HepG2 (cell line): ENCODE measurements around the gene VARS1. TPM values are rescaled to one million over a fixed set of nuclear protein-coding genes. Genes with fewer than 3 reads are reported as not detected.

Experiments
- AGO2 ChIP-seq: fragments of 200-400 bp; formaldehyde crosslinking; optimal IDR thresholded peaks from 2 replicates; pipeline ENCODE3; 2017; ENCODE audit warnings: mild to moderate bottlenecking, low read depth, low read length, moderate library complexity
- BRD4 ChIP-seq: sonication (generic); formaldehyde crosslinking; IDR thresholded peaks from 2 replicates; pipeline ENCODE4 v1.4.0; 2020; ENCODE audit warnings: missing genetic modification reagents
- FOSL2 ChIP-seq: sonication (generic); formaldehyde crosslinking; IDR thresholded peaks from 2 replicates; pipeline ENCODE4 v1.4.0; 2020; ENCODE audit warnings: missing genetic modification reagents
- FOXK2 ChIP-seq: fragments of 450-650 bp; IDR thresholded peaks from 2 replicates; pipeline ENCODE4 v1.6.1; 2016
- GZF1 ChIP-seq: sonication (generic); formaldehyde crosslinking; IDR thresholded peaks from 2 replicates; pipeline ENCODE4 v1.5.1; 2020; ENCODE audit warnings: mild to moderate bottlenecking, missing genetic modification reagents
- HIVEP1 ChIP-seq: sonication (generic); formaldehyde crosslinking; IDR thresholded peaks from 2 replicates; pipeline ENCODE4 v1.4.0; 2020; ENCODE audit warnings: mild to moderate bottlenecking, missing genetic modification reagents
- JARID2 ChIP-seq: sonication (generic); formaldehyde crosslinking; IDR thresholded peaks from 2 replicates; pipeline ENCODE4 v1.8.1; 2023; ENCODE audit warnings: missing genetic modification reagents, inconsistent platforms; ENCODE audit not compliant: insufficient replicate concordance
- JUNB ChIP-seq: sonication (generic); formaldehyde crosslinking; IDR thresholded peaks from 2 replicates; pipeline ENCODE4 v1.8.0; 2022; ENCODE audit warnings: missing genetic modification reagents, mild to moderate bottlenecking, borderline replicate concordance
- NFATC3 ChIP-seq: sonication (generic); formaldehyde crosslinking; IDR thresholded peaks from 2 replicates; pipeline ENCODE4 v1.5.1; 2020; ENCODE audit warnings: mild to moderate bottlenecking, missing genetic modification reagents
- PHF21A ChIP-seq: sonication (generic); formaldehyde crosslinking; IDR thresholded peaks from 2 replicates; pipeline ENCODE4 v1.5.0; 2020; ENCODE audit warnings: mild to moderate bottlenecking, missing genetic modification reagents
- SMAD9 ChIP-seq: sonication (generic); formaldehyde crosslinking; IDR thresholded peaks from 2 replicates; pipeline ENCODE4 v1.5.1; 2020; ENCODE audit warnings: mild to moderate bottlenecking, missing genetic modification reagents
- SRF ChIP-seq: IDR thresholded peaks from 2 replicates; pipeline ENCODE4 v1.6.1; 2011; ENCODE audit warnings: mild to moderate bottlenecking, low read depth, low read length, moderate library complexity
- SRY ChIP-seq: sonication (generic); formaldehyde crosslinking; IDR thresholded peaks from 2 replicates; pipeline ENCODE4 v1.8.0; 2022; ENCODE audit warnings: mild to moderate bottlenecking, missing genetic modification reagents
- TBL1XR1 ChIP-seq: fragments of 150-350 bp; IDR thresholded peaks from 2 replicates; pipeline ENCODE4 v1.6.1; 2014; ENCODE audit warnings: borderline replicate concordance, low read length; ENCODE audit not compliant: partially characterized antibody
- ZFP1 ChIP-seq: IDR thresholded peaks from 2 replicates; pipeline ENCODE4 v1.6.1; 2016
- ZNF160 ChIP-seq: sonication (generic); formaldehyde crosslinking; IDR thresholded peaks from 2 replicates; pipeline ENCODE4 v1.8.0; 2022; ENCODE audit warnings: mild to moderate bottlenecking, inconsistent platforms, missing genetic modification reagents
- ZNF205 ChIP-seq: IDR thresholded peaks from 2 replicates; pipeline ENCODE4 v1.6.1; 2018; ENCODE audit warnings: missing biosample characterization, missing genetic modification reagents
- ZNF343 ChIP-seq: sonication (generic); formaldehyde crosslinking; IDR thresholded peaks from 2 replicates; pipeline ENCODE4 v1.4.0; 2020; ENCODE audit warnings: mild to moderate bottlenecking, missing genetic modification reagents
- ZNF441 ChIP-seq: sonication (generic); formaldehyde crosslinking; IDR thresholded peaks from 2 replicates; pipeline ENCODE4 v1.7.0; 2021; ENCODE audit warnings: missing genetic modification reagents, borderline replicate concordance
- ZNF556 ChIP-seq: sonication (generic); formaldehyde crosslinking; IDR thresholded peaks from 2 replicates; pipeline ENCODE4 v1.4.0; 2020; ENCODE audit warnings: mild to moderate bottlenecking, missing genetic modification reagents, borderline replicate concordance
- ZNF614 ChIP-seq: IDR thresholded peaks from 2 replicates; pipeline ENCODE4 v1.6.1; 2018; ENCODE audit warnings: missing biosample characterization, missing genetic modification reagents, inconsistent platforms, borderline replicate concordance
- ZNF761 ChIP-seq: sonication (generic); formaldehyde crosslinking; conservative IDR thresholded peaks from 2 replicates; pipeline ENCODE4 v1.4.0; 2020; ENCODE audit warnings: mild to moderate bottlenecking, missing genetic modification reagents
- ZNF776 ChIP-seq: sonication (generic); formaldehyde crosslinking; IDR thresholded peaks from 2 replicates; pipeline ENCODE4 v1.4.0; 2020; ENCODE audit warnings: mild to moderate bottlenecking, missing genetic modification reagents
- polyA plus RNA-seq, 8 experiments: library from polyadenylated mRNA; depleted of rRNA in 3 of 8; stranded (reverse) in 7 of 8; unstranded in 1 of 8; fragments of >200 nt; fragmentation: Illumina TruSeq in 4 of 8; extraction: Trizol in 4 of 8; gene quantifications; 2 replicates each; pipeline versions ENCODE4 v1.2.1 to v1.2.3, GENCODE V29; 2011 to 2016; ENCODE audit warnings: low read depth in 4 of 8, missing spikeins in 1 of 8, mixed read lengths in 1 of 8; ENCODE audit not compliant: insufficient read depth in 1 of 8
- total RNA-seq, 5 experiments: library from RNA; depleted of rRNA; stranded (reverse); fragments of >200 nt; fragmentation: Illumina TruSeq; extraction: Trizol; gene quantifications; 2 replicates each; pipeline ENCODE4 v1.2.3, GENCODE V29; 2016; ENCODE audit warnings: low read depth in 1 of 5
- TF ChIP-seq, protein P1 (sequence below): IDR thresholded peaks from 2 replicates; pipeline ENCODE4 v1.6.1; 2018; ENCODE audit warnings: missing genetic modification reagents
- TF ChIP-seq, protein P2 (sequence below): sonication (generic); formaldehyde crosslinking; IDR thresholded peaks from 2 replicates; pipeline ENCODE4 v1.8.1; 2022; ENCODE audit warnings: mild to moderate bottlenecking, missing genetic modification reagents
- TF ChIP-seq, protein P3 (sequence below): sonication (generic); formaldehyde crosslinking; IDR thresholded peaks from 2 replicates; pipeline ENCODE4 v1.4.0; 2020; ENCODE audit warnings: mild to moderate bottlenecking, missing genetic modification reagents
- TF ChIP-seq, protein P4 (sequence below): sonication (generic); formaldehyde crosslinking; IDR thresholded peaks from 2 replicates; pipeline ENCODE4 v1.5.0; 2020; ENCODE audit warnings: mild to moderate bottlenecking, missing genetic modification reagents

VARS1 gene
- total and polyA plus RNA-seq, 2 of the 13 experiments (the other 11 are each of a cell fraction or from before 2014, with no cell fraction given), result 14.7 to 56.1 TPM

DNA sequence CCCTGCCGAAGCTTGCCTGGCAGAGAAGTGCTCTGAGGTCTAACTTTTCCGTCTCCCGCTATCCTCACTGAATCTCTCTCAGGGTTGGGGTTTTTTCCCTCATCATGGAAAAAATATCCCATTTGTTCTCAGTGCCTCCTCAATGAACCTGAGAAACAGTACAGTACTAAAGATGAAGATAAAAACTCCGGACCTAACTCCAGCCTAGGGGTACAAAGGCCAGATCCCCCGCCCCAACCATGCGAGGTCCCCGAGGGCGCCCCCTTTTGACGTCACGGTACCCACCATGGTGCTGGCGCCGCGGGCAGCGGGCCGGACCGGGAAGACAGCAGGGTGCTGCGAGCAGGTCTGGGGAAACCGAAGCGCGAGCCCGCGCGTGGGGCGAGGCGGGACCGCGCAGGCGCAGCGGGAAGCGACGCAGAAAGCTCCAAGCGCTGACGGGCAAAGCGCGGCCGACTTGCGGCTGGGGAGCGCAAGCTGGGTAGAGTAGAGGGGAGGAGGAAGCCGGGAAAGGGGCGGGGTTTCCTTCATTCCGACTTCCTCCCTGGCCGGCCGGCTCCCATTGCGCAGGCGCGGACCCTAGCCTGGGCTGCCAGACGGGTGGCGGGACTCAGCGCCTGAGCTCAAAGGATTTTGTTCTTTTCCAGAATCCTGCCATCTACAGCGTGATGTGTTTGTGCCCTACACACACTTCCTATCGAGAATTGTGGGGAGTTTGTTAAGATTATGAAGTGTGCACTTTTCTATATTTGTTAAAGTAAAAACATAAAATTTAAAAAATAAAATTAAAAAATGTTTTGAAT lies 11.1 kb upstream of the VARS1 start, which contains the start of gene LSM2 (continued):
- TF ChIP-seq AGO2 (peak; percentile 85), ZNF614 (CRISPR knock-in tag) (peak; percentile 75; the same call in 1 of the 2 replicates), ZNF441 (CRISPR knock-in tag) (peak; percentile 91), ZNF776 (CRISPR knock-in tag) (no peak; the same call in 1 of the 2 replicates), JARID2 (CRISPR knock-in tag) (peak; percentile 86), ZFP1 (CRISPR knock-in tag) (peak; percentile 78; the same call in 1 of the 2 replicates), TBL1XR1 (peak; percentile 55), FOSL2 (peak; percentile 63), ZNF761 (CRISPR knock-in tag) (peak; percentile 91), SRF (no peak), BRD4 (CRISPR knock-in tag) (peak; percentile 89; the same call in 1 of the 2 replicates), ZNF205 (CRISPR knock-in tag) (peak; percentile 58; the same call in 1 of the 2 replicates), ZNF556 (peak; percentile 93), ZNF343 (CRISPR knock-in tag) (peak; percentile 98), FOXK2 (no peak), JUNB (no peak), ZNF160 (CRISPR knock-in tag) (no peak; the same call in none of the 2 replicates), SMAD9 (CRISPR knock-in tag) (peak; percentile 70; the same call in 1 of the 2 replicates), PHF21A (CRISPR knock-in tag) (peak; percentile 93), NFATC3 (CRISPR knock-in tag) (peak; percentile 94; the same call in 1 of the 2 replicates), HIVEP1 (CRISPR knock-in tag) (peak; percentile 97), SRY (CRISPR knock-in tag) (no peak), GZF1 (CRISPR knock-in tag) (peak; percentile 82)
- TF ChIP-seq, protein P1, sequence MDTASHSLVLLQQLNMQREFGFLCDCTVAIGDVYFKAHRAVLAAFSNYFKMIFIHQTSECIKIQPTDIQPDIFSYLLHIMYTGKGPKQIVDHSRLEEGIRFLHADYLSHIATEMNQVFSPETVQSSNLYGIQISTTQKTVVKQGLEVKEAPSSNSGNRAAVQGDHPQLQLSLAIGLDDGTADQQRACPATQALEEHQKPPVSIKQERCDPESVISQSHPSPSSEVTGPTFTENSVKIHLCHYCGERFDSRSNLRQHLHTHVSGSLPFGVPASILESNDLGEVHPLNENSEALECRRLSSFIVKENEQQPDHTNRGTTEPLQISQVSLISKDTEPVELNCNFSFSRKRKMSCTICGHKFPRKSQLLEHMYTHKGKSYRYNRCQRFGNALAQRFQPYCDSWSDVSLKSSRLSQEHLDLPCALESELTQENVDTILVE, result peak; percentile 93
- TF ChIP-seq, protein P2, sequence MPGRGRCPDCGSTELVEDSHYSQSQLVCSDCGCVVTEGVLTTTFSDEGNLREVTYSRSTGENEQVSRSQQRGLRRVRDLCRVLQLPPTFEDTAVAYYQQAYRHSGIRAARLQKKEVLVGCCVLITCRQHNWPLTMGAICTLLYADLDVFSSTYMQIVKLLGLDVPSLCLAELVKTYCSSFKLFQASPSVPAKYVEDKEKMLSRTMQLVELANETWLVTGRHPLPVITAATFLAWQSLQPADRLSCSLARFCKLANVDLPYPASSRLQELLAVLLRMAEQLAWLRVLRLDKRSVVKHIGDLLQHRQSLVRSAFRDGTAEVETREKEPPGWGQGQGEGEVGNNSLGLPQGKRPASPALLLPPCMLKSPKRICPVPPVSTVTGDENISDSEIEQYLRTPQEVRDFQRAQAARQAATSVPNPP, result peak; percentile 82; the same call in 1 of the 2 replicates
- TF ChIP-seq, protein P3, sequence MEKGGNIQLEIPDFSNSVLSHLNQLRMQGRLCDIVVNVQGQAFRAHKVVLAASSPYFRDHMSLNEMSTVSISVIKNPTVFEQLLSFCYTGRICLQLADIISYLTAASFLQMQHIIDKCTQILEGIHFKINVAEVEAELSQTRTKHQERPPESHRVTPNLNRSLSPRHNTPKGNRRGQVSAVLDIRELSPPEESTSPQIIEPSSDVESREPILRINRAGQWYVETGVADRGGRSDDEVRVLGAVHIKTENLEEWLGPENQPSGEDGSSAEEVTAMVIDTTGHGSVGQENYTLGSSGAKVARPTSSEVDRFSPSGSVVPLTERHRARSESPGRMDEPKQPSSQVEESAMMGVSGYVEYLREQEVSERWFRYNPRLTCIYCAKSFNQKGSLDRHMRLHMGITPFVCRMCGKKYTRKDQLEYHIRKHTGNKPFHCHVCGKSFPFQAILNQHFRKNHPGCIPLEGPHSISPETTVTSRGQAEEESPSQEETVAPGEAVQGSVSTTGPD, result no peak; the same call in 1 of the 2 replicates
- TF ChIP-seq, protein P4, sequence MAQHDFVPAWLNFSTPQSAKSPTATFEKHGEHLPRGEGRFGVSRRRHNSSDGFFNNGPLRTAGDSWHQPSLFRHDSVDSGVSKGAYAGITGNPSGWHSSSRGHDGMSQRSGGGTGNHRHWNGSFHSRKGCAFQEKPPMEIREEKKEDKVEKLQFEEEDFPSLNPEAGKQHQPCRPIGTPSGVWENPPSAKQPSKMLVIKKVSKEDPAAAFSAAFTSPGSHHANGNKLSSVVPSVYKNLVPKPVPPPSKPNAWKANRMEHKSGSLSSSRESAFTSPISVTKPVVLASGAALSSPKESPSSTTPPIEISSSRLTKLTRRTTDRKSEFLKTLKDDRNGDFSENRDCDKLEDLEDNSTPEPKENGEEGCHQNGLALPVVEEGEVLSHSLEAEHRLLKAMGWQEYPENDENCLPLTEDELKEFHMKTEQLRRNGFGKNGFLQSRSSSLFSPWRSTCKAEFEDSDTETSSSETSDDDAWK, result no peak
